SK-N-SH treated with all-trans-retinoic acid at 6 μM for 48 hours (cell line): ENCODE data around the gene PRKCSH.
"Not testable (repeated sequence)": the region's sequence is repeated elsewhere in the genome, so short reads cannot be mapped to it uniquely, and the experiment has no call there.

Source experiments
- ATAC-seq: fragments of 200-7000 bp; cut with Tn5 transposase; 3 replicates; pipeline ENCODE4 v1.9.1; 2020; ENCODE audit warnings: mild to moderate bottlenecking, moderate library complexity
- ARNTL ChIP-seq: fragments of 450-650 bp; formaldehyde crosslinking; IDR thresholded peaks from 2 replicates; pipeline ENCODE4 v1.5.0; 2020; ENCODE audit warnings: low read depth, mild to moderate bottlenecking, moderate library complexity, borderline replicate concordance
- BACH2 ChIP-seq: fragments of 250-450 bp; sonication (Bioruptor Pico); IDR thresholded peaks from 2 replicates; pipeline ENCODE4 v1.9.0; 2021; ENCODE audit warnings: mild to moderate bottlenecking, borderline replicate concordance
- CSDC2 ChIP-seq: fragments of 250-450 bp; sonication (Bioruptor Pico); IDR thresholded peaks from 2 replicates; pipeline ENCODE4 v1.5.0; 2020; ENCODE audit warnings: mild to moderate bottlenecking, moderate library complexity
- CSRNP3 ChIP-seq: fragments of 250-450 bp; sonication (Bioruptor Pico); IDR thresholded peaks from 2 replicates; pipeline ENCODE4 v1.5.1; 2021; ENCODE audit warnings: mild to moderate bottlenecking, moderate library complexity
- ISL1 ChIP-seq: fragments of 250-450 bp; sonication (Bioruptor Pico); IDR thresholded peaks from 2 replicates; pipeline ENCODE4 v2.1.2; 2022; ENCODE audit warnings: mild to moderate bottlenecking, moderate library complexity
- PPARA ChIP-seq: fragments of 250-450 bp; sonication (Bioruptor Pico); IDR thresholded peaks from 2 replicates; pipeline ENCODE4 v1.5.0; 2020; ENCODE audit warnings: mild to moderate bottlenecking, borderline replicate concordance
- RARB ChIP-seq: fragments of 250-450 bp; sonication (Bioruptor Pico); IDR thresholded peaks from 2 replicates; pipeline ENCODE4 v1.8.0; 2021; ENCODE audit warnings: mild to moderate bottlenecking, moderate library complexity
- SNAI2 ChIP-seq: fragments of 250-450 bp; sonication (Bioruptor Pico); IDR thresholded peaks from 2 replicates; pipeline ENCODE4 v1.5.0; 2020; ENCODE audit warnings: mild to moderate bottlenecking, moderate library complexity
- TCF4 ChIP-seq: fragments of 250-450 bp; sonication (Bioruptor Pico); IDR thresholded peaks from 2 replicates; pipeline ENCODE4 v1.8.0; 2021; ENCODE audit warnings: mild to moderate bottlenecking, moderate library complexity, borderline replicate concordance
- TOX ChIP-seq: fragments of 250-450 bp; sonication (Bioruptor Pico); IDR thresholded peaks from 2 replicates; pipeline ENCODE4 v1.8.0; 2021; ENCODE audit warnings: mild to moderate bottlenecking, moderate library complexity, borderline replicate concordance
- ZC3H10 ChIP-seq: fragments of 250-450 bp; sonication (Bioruptor Pico); IDR thresholded peaks from 2 replicates; pipeline ENCODE4 v1.5.1; 2021; ENCODE audit warnings: mild to moderate bottlenecking, moderate library complexity
- ZFP30 ChIP-seq: fragments of 450-650 bp; formaldehyde crosslinking; IDR thresholded peaks from 2 replicates; pipeline ENCODE4 v1.5.0; 2022; ENCODE audit warnings: mild to moderate bottlenecking, moderate library complexity
- ZNF565 ChIP-seq: fragments of 450-650 bp; formaldehyde crosslinking; conservative IDR thresholded peaks from 2 replicates; pipeline ENCODE4 v1.5.0; 2020; ENCODE audit warnings: low read depth, mild to moderate bottlenecking, moderate library complexity
- TF ChIP-seq, protein P1 (sequence below): fragments of 250-450 bp; sonication (Bioruptor Pico); IDR thresholded peaks from 2 replicates; pipeline ENCODE4 v1.5.0; 2020; ENCODE audit warnings: mild to moderate bottlenecking, moderate library complexity
- TF ChIP-seq, protein P2 (sequence below): fragments of 250-450 bp; sonication (Bioruptor Pico); IDR thresholded peaks from 2 replicates; pipeline ENCODE4 v1.8.0; 2021; ENCODE audit warnings: low read depth, mild to moderate bottlenecking, moderate library complexity, borderline replicate concordance

The PRKCSH gene

GRCh38 chr19:11401808-11402543 is 33.5 kb upstream of the PRKCSH start:
- ATAC-seq = no peak
- TF ChIP-seq ZNF565 (CRISPR knock-in tag) = no peak
- TF ChIP-seq, protein P1, sequence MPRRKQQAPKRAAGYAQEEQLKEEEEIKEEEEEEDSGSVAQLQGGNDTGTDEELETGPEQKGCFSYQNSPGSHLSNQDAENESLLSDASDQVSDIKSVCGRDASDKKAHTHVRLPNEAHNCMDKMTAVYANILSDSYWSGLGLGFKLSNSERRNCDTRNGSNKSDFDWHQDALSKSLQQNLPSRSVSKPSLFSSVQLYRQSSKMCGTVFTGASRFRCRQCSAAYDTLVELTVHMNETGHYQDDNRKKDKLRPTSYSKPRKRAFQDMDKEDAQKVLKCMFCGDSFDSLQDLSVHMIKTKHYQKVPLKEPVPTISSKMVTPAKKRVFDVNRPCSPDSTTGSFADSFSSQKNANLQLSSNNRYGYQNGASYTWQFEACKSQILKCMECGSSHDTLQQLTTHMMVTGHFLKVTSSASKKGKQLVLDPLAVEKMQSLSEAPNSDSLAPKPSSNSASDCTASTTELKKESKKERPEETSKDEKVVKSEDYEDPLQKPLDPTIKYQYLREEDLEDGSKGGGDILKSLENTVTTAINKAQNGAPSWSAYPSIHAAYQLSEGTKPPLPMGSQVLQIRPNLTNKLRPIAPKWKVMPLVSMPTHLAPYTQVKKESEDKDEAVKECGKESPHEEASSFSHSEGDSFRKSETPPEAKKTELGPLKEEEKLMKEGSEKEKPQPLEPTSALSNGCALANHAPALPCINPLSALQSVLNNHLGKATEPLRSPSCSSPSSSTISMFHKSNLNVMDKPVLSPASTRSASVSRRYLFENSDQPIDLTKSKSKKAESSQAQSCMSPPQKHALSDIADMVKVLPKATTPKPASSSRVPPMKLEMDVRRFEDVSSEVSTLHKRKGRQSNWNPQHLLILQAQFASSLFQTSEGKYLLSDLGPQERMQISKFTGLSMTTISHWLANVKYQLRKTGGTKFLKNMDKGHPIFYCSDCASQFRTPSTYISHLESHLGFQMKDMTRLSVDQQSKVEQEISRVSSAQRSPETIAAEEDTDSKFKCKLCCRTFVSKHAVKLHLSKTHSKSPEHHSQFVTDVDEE (CRISPR knock-in tag) = no peak
- TF ChIP-seq, protein P2, sequence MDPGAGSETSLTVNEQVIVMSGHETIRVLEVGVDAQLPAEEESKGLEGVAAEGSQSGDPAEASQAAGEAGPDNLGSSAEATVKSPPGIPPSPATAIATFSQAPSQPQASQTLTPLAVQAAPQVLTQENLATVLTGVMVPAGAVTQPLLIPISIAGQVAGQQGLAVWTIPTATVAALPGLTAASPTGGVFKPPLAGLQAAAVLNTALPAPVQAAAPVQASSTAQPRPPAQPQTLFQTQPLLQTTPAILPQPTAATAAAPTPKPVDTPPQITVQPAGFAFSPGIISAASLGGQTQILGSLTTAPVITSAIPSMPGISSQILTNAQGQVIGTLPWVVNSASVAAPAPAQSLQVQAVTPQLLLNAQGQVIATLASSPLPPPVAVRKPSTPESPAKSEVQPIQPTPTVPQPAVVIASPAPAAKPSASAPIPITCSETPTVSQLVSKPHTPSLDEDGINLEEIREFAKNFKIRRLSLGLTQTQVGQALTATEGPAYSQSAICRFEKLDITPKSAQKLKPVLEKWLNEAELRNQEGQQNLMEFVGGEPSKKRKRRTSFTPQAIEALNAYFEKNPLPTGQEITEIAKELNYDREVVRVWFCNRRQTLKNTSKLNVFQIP (CRISPR knock-in tag) = no peak
- TF ChIP-seq CSDC2 (CRISPR knock-in tag) = no peak
- TF ChIP-seq ZFP30 (CRISPR knock-in tag) = no peak

DNA sequence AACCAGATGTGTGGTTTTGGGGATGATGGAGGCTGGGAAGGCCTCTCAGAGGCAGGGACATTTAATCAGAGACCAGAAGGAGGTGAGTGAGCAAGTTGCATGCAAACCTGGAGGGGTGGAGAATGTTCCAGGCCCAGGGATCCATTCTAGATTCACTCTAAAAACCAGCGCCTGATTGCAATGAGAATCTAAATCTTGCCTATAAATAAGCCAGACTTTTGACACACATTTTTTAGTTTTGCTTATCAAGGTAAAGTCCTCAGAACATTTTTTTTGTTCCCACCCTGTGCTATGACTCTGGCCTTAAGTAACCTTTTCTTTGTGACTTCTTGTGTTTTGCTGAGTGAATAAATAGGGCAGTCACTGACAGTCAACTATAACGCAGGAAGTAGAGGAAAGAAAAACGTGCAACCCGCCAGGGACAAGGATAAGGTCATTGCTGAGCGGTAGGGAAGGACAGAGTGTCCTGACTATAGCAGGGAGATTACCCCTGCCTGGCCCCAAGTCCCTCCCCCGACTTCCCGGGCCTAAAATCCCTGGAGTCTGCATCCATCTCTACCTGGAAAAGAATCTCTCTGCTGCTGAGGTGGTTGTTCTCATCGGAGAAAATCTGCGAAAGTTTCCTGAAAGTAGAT is 30.7 kb upstream of the PRKCSH start:
- TF ChIP-seq RARB (CRISPR knock-in tag) (no peak), ZFP30 (CRISPR knock-in tag) (no peak), ZNF565 (CRISPR knock-in tag) (no peak), CSDC2 (CRISPR knock-in tag) (no peak), ZC3H10 (CRISPR knock-in tag) (no peak), TOX (CRISPR knock-in tag) (no peak), TCF4 (CRISPR knock-in tag) (no peak), BACH2 (CRISPR knock-in tag) (no peak), SNAI2 (CRISPR knock-in tag) (no peak), ISL1 (CRISPR knock-in tag) (no peak), ARNTL (no peak), PPARA (no peak)
- no peak for ATAC-seq

DNA sequence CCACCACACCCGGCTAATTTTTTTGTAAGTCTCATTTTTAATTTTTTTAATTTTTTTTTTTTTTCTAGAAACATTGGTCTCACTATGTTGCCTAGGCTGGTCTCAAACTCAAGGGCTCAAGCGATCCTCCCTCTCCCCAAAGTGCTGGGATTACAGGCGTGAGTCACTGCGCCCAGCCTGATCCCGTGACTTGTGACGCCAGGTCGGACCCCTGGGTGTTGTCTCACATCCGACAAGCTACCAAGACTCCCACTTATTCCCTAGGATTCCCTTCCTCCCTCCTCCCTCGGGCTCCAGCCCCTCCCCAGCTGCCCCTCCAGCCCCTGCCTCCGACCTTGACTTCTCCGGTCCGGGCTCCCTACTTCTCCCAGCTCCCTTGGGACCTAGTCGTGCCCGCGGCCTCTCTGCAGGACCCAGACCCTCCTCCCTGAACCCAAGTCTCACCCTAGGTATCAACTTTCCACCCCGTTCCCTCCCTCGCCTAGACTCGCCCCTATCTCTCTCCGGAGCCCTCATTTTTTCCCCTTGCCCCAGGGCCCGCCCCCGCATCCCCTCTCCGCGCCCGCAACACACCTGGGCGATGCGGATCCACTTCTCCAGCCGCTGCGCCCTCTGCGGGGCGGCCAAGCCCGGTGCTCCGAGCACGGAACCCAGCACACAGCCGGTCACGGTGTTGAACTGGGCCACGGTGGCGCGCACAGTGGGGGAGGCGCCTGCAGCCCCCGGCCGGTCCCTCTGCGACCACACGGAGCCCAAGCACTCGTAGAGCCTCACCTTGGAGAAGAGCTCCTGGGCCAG is 29.4 kb upstream of the PRKCSH start:
- ATAC-seq = no peak
- TF ChIP-seq CSRNP3 (CRISPR knock-in tag) = no peak
- TF ChIP-seq ZC3H10 (CRISPR knock-in tag) = no peak
- TF ChIP-seq, protein P2 (CRISPR knock-in tag) = no peak
- TF ChIP-seq SNAI2 (CRISPR knock-in tag) = no peak
- TF ChIP-seq PPARA = no peak
- TF ChIP-seq, protein P1 (CRISPR knock-in tag) = no peak
- no peak for TF ChIP-seq ARNTL
- no peak for TF ChIP-seq ZFP30 (CRISPR knock-in tag)

GRCh38 chr19:11406703-11407236 is 28.7 kb upstream of the PRKCSH start:
- ATAC-seq = not testable (repeated sequence)
